ENCODE measurements around the gene TRAF6.

DNA sequence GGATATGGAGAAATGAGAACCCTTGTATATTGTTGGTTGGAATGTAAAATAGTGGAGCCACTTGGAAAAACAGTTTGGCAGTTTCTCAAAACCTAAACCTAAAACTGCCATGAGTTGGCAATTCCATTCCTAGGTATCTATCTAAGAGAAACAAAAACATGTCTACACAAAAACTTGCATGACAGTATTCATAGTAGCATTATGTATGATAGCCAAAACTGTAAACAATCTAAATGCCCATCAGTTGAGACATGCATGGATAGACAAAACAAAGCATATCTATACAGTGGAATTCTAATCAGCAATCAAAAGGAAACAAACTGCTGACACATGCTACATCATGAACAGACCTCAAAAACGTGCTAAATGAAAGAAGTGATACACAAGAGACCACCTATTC, 34.9 kb downstream of the TRAF6 start:
- TF ChIP-seq, protein P1, sequence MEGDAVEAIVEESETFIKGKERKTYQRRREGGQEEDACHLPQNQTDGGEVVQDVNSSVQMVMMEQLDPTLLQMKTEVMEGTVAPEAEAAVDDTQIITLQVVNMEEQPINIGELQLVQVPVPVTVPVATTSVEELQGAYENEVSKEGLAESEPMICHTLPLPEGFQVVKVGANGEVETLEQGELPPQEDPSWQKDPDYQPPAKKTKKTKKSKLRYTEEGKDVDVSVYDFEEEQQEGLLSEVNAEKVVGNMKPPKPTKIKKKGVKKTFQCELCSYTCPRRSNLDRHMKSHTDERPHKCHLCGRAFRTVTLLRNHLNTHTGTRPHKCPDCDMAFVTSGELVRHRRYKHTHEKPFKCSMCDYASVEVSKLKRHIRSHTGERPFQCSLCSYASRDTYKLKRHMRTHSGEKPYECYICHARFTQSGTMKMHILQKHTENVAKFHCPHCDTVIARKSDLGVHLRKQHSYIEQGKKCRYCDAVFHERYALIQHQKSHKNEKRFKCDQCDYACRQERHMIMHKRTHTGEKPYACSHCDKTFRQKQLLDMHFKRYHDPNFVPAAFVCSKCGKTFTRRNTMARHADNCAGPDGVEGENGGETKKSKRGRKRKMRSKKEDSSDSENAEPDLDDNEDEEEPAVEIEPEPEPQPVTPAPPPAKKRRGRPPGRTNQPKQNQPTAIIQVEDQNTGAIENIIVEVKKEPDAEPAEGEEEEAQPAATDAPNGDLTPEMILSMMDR (IDR thresholded peaks at IDR 0.05; ENCODE audit: extremely low read depth in 1 of 2, insufficient read depth in 1 of 2, low read depth in 1 of 2, low read length in 2 of 2): no peak
- TF ChIP-seq, protein P2, sequence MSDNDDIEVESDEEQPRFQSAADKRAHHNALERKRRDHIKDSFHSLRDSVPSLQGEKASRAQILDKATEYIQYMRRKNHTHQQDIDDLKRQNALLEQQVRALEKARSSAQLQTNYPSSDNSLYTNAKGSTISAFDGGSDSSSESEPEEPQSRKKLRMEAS (IDR thresholded peaks at IDR 0.05; ENCODE audit: insufficient read depth, insufficient read length): no peak
- TF ChIP-seq EZH2 (IDR thresholded peaks at IDR 0.05; ENCODE audit: borderline replicate concordance, low read depth, low read length, severe bottlenecking) (no peak), POLR2A (IDR thresholded peaks at IDR 0.05; ENCODE audit: low read depth, low read length) (no peak), MYC (IDR thresholded peaks at IDR 0.05; ENCODE audit: low read depth, low read length) (no peak), POLR2AphosphoS5 (IDR thresholded peaks at IDR 0.05; ENCODE audit: insufficient read depth, low read depth, low read length) (no peak), FOS (IDR thresholded peaks at IDR 0.05; ENCODE audit: borderline replicate concordance, insufficient read depth, low read length) (no peak), GATA2 (IDR thresholded peaks at IDR 0.05; ENCODE audit: insufficient read depth, insufficient read length, low read depth, low read length) (no peak), JUN (IDR thresholded peaks at IDR 0.05; ENCODE audit: borderline replicate concordance, insufficient read depth, insufficient read length, low read depth) (no peak)
